NCI-H2196 treated with DMSO at 0.1 percent for 48 hours (cell line): ENCODE results near the gene OR12D1.

Experiments used
- DNase-seq: peaks from one replicate; lab custom pipeline; 2025; ENCODE audit not compliant: unreplicated experiment; lab: John Stamatoyannopoulos, UW

The OR12D1 gene

DNA sequence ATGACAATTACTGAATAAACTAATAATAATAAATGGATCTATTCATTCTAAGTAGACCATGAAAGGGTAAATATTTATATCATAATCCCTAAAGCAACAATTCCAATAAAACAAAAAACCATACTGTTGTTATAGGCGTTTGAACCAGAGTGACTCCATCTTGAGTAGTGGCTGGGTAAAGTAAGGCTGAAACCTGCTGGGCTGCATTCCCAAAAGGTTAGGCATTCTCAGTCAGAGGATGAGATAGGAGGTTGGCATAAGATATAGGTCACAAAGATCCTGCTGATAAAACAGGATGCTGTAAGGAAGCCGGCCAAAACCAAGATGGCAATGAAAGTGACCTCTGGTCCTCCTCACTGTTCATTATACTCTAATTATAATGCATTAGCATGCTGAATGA lies 50.6 kb downstream of the OR12D1 start:
- no peak for DNase-seq

DNA sequence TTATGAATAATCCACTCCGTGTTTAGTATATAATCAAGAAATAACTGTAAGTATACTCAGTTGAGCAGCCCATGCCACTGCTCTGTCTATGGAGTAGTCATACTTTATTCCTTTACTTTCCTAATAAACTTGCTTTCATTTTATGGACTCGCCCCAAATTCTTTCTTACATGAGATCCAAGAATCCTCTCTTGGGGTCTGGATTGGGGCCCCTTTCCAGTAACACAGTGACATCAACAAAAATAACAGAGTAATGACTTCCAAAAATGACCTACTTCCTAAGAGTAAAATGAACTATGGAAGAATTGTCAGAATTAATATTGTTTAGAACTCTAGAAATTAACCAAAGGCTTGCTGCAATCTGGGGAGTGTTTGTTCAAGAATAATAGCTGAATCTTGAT lies 51.1 kb downstream of the OR12D1 start:
- DNase-seq: no peak

DNA sequence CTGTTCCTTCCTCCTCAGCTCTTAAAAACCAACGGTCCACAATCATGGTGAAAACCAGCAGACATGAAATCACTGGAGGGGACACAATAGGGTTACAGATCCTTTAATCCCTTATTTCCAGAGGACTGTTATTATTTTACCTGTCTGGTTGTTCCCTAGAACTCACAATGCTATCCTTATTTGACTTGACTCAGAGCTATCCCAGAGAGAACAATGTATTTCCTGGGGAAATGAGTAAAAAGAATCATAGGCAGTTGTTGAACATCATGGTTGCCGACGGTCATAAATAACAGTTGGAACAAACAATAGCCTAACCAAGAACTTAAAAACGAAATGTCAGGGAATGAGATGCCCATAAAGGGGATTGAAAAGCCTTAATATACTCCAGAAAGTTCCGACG lies 51.5 kb downstream of the OR12D1 start:
- DNase-seq: no peak
